ENCODE results near the gene FADS3.

FADS3 gene

GRCh38 chr11:61875698-61876097, 15.6 kb downstream of the FADS3 start:
- DNase-seq: no peak

- no peak for DNase-seq
These were observed 16.5 kb downstream of the FADS3 start for GRCh38 chr11:61874853-61875252.

- DNase-seq: no peak
These were observed 17.0 kb downstream of the FADS3 start for GRCh38 chr11:61874377-61874809.

- no peak for DNase-seq
These were observed 17.6 kb downstream of the FADS3 start for GRCh38 chr11:61873588-61874376.

- DNase-seq: no peak
These were observed 18.3 kb downstream of the FADS3 start for GRCh38 chr11:61872935-61873565.

- DNase-seq: peak; percentile 84
These were observed 20.2 kb downstream of the FADS3 start for GRCh38 chr11:61871158-61871597.

GRCh38 chr11:61870541-61871031, 20.8 kb downstream of the FADS3 start:
- no peak for DNase-seq

- no peak for DNase-seq
These were observed 21.5 kb downstream of the FADS3 start for GRCh38 chr11:61869708-61870451.

- DNase-seq: no peak
These were observed 22.0 kb downstream of the FADS3 start for GRCh38 chr11:61869429-61869707.

GRCh38 chr11:61868571-61869428, 22.5 kb downstream of the FADS3 start:
- DNase-seq: no peak

GRCh38 chr11:61866958-61867343, 24.4 kb downstream of the FADS3 start:
- no peak for DNase-seq

- no peak for DNase-seq
These were observed 25.0 kb downstream of the FADS3 start for GRCh38 chr11:61866231-61866957.

GRCh38 chr11:61864814-61865775, 26.2 kb downstream of the FADS3 start:
- no peak for DNase-seq

- DNase-seq: no peak
These were observed 27.7 kb downstream of the FADS3 start for GRCh38 chr11:61863548-61864081.

GRCh38 chr11:61862714-61863547, 28.4 kb downstream of the FADS3 start:
- no peak for DNase-seq

GRCh38 chr11:61861634-61862033, 29.7 kb downstream of the FADS3 start:
- no peak for DNase-seq

GRCh38 chr11:61860054-61860903, 31.1 kb downstream of the FADS3 start:
- no peak for DNase-seq

- no peak for DNase-seq
These were observed 35.2 kb downstream of the FADS3 start for GRCh38 chr11:61855939-61856680.
